AG04450 (cell line): ENCODE data around the gene EDIL3. TPM values are rescaled to one million over a fixed set of nuclear protein-coding genes. Genes with fewer than 3 reads are reported as not detected.
A peak's percentile ranks its signal among the peaks of the same experiment; 100 is the strongest.

Source experiments
- CTCF ChIA-PET: fragments of 300-600, 350-600 bp; formaldehyde crosslinking; extraction: SDS; loops from one replicate; lab custom pipeline; 2022; ENCODE audit warnings: antibody characterized with exemption, inconsistent platforms; lab: Charles Lee
- POLR2A ChIA-PET: fragments of 350-600 bp; formaldehyde crosslinking; extraction: SDS; loops from one replicate; lab custom pipeline; 2021; ENCODE audit warnings: antibody characterized with exemption, inconsistent platforms; lab: Yijun Ruan, JAX
- DNase-seq: peaks from one replicate; pipeline ENCODE4 v3.0.0-alpha.2; 2011; ENCODE audit warnings: low read depth, low spot score
- H3K27ac ChIP-seq: one replicate; pipeline ENCODE4 v1.5.1; 2012; ENCODE audit warnings: low read depth, low read length, control low read depth
- H3K27me3 ChIP-seq: one replicate; pipeline ENCODE4 v1.6.0; 2012; ENCODE audit warnings: low read length; ENCODE audit not compliant: control insufficient read depth, insufficient read depth
- H3K4me3 ChIP-seq: 2 replicates; pipeline ENCODE4 v1.5.1; 2011; ENCODE audit warnings: mild to moderate bottlenecking, low read depth, low read length, control low read depth
- H3K9me3 ChIP-seq: 2 replicates; pipeline ENCODE4 v1.5.1; 2012; ENCODE audit warnings: low read length; ENCODE audit not compliant: control insufficient read depth, insufficient read depth
- CTCF ChIP-seq: IDR thresholded peaks from 2 replicates; pipeline ENCODE4 v1.5.1; 2011; ENCODE audit warnings: low read depth, low read length, control low read depth, inconsistent platforms
- polyA plus RNA-seq: library from polyadenylated mRNA; depleted of rRNA; stranded (reverse); fragments of >200 nt; gene quantifications from 2 replicates; pipeline ENCODE4 v1.2.3, GENCODE V29; 2011

Gene EDIL3
- polyA plus RNA-seq, 1 experiment, result 61.9 TPM

- POLR2A ChIA-PET, result interaction anchor here (0.6 to 1.4 kb wide), 3 partner anchors 12 to 459 kb away, joined by 3 to 4 read pairs (median 3); no protein-coding TSS in a partner anchor
- TF ChIP-seq CTCF, result no peak
- Histone ChIP-seq H3K27ac (peak overlapping the region; percentile 66), H3K27me3 (no peaks in the 10 kb centered on the region), H3K9me3 (no peaks in the 10 kb centered on the region; the same call in 1 of the 2 replicates), H3K4me3 (peak overlapping the region; percentile 82)
- CTCF ChIA-PET, result interaction anchor here (1.3 kb wide), 1 partner anchor 666 kb away, joined by 5 read pairs; no protein-coding TSS in a partner anchor
- no peak for DNase-seq
Observed at GRCh38 chr5:84383816-84384603, 670 bp downstream of the EDIL3 start.

GRCh38 chr5:84383296-84383815 lies 1.3 kb downstream of the EDIL3 start:
- ChIA-PET CTCF (no interaction called here), POLR2A (interaction anchor here (0.6 to 1.4 kb wide), 3 partner anchors 12 to 459 kb away, joined by 3 to 5 read pairs (median 4); no protein-coding TSS in a partner anchor)
- no peak for TF ChIP-seq CTCF
- no peaks in the 10 kb centered on the region; the same call in 1 of the 2 replicates for H3K9me3 ChIP-seq
- H3K4me3 ChIP-seq, result peak overlapping the region; percentile 82
- no peaks in the 10 kb centered on the region for H3K27me3 ChIP-seq
- no peak for DNase-seq
- H3K27ac ChIP-seq, result no peak overlapping the region

- H3K27ac ChIP-seq, result peak overlapping the region; percentile 58
- no peak for TF ChIP-seq CTCF
- no peaks in the 10 kb centered on the region for H3K27me3 ChIP-seq
- DNase-seq, result no peak
- ChIA-PET CTCF (no interaction called here), POLR2A (interaction anchor here (0.6 to 1.4 kb wide), 2 partner anchors 11 to 140 kb away, joined by 4 to 5 read pairs; no protein-coding TSS in a partner anchor)
- no peaks in the 10 kb centered on the region; the same call in 1 of the 2 replicates for H3K9me3 ChIP-seq
- peak overlapping the region; percentile 82 for H3K4me3 ChIP-seq
Observed at GRCh38 chr5:84382363-84383295, 2.1 kb downstream of the EDIL3 start.

- Histone ChIP-seq H3K27me3 (no peaks in the 10 kb centered on the region), H3K4me3 (peak overlapping the region; percentile 82), H3K27ac (peak overlapping the region; percentile 58), H3K9me3 (no peaks in the 10 kb centered on the region; the same call in 1 of the 2 replicates)
- no peak for TF ChIP-seq CTCF
- CTCF ChIA-PET, result no interaction called here
- DNase-seq, result no peak
- POLR2A ChIA-PET, result no interaction called here
Observed at GRCh38 chr5:84381502-84382362, 2.9 kb downstream of the EDIL3 start.
